IgD-negative memory B cell (primary cell): Measurements from ENCODE around the gene AIF1L. TPM values are rescaled to one million over a fixed set of nuclear protein-coding genes. Genes with fewer than 3 reads are reported as not detected.

Source experiments
- H3K27ac Mint-ChIP-seq, 3 donors: one replicate each; pipeline ENCODE4 v1.8.0; 2020 to 2022; ENCODE audit warnings: mild to moderate bottlenecking in 3 of 3, mixed read lengths in 3 of 3, moderate library complexity in 1 of 3
- H3K27me3 Mint-ChIP-seq: one replicate; pipeline ENCODE4 v1.8.0; 2021; ENCODE audit warnings: mixed read lengths
- H3K36me3 Mint-ChIP-seq: one replicate; pipeline ENCODE4 v1.8.0; 2020; ENCODE audit warnings: mild to moderate bottlenecking, mixed read lengths
- H3K4me1 Mint-ChIP-seq, 3 donors: one replicate each; pipeline ENCODE4 v1.8.0; 2020 to 2022; ENCODE audit warnings: mixed read lengths in 3 of 3, mild to moderate bottlenecking in 1 of 3
- H3K4me3 Mint-ChIP-seq, 4 donors: one replicate each; pipeline ENCODE4 v1.8.0; 2020 to 2022; ENCODE audit warnings: mild to moderate bottlenecking in 4 of 4, mixed read lengths in 4 of 4, moderate library complexity in 3 of 4
- H3K9me3 Mint-ChIP-seq, 3 donors: one replicate each; pipeline ENCODE4 v1.8.0; 2020 to 2021; ENCODE audit warnings: mixed read lengths in 3 of 3, mild to moderate bottlenecking in 1 of 3
- polyA plus RNA-seq: library from polyadenylated mRNA; unstranded; fragments of 300-500 nt; fragmentation: Illumina TruSeq; gene quantifications from one replicate; pipeline ENCODE4 v1.2.3, GENCODE V29; 2021

Gene AIF1L
- polyA plus RNA-seq: not detected

- Mint-ChIP-seq H3K9me3 (no peaks in the 10 kb centered on the region), H3K4me3 (peak within 1 kb of the TSS in 3 of 4 donors; percentile 70 to 85 (median 85)), H3K27me3 (peaks cover 28% of the 10 kb centered on the region), H3K4me1 (peaks cover 3 to 5% (median 5%) of the 10 kb centered on the region in 3 donors), H3K27ac (peak within 1 kb of the TSS in 1 of 3 donors; percentile 76), H3K36me3 (peaks cover 1% of the 10 kb centered on the region)
These were observed at the start of gene AIF1L for GRCh38 chr9:131096269-131097125. TSS of gene AIF1L (plus strand) at chr9:131096531. CDS start at chr9:131096630, 99 bp downstream.

DNA sequence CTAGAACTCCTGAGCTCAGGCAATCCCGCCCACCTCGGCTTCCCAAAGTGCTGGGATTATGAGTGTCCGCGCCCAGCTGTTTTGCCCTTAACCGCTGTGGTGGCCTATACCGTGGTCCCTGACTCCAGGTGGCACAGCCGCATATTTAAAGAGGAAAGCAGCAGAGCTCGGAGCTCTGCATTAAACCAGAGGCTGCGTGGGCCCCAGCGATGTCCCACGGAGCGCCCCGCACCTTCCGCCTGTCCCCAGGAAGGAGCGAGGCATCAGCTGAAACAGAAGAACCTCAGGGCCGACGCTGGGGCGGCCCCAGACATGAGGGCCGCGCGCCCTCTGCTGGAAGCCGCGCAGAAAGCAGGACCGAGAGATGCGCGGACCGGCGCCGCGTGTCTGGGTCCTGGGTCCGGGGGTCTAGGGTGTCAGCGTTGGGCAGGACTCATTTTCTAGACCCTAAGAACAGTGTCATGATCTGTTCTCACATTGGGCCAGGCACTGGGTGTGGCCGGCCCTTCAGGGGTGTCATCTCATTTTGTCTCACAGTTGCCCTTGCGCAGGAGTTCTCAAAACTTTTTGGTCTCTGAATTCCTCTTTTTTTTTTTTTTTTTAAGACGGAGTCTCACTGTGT is 49.6 kb upstream of the AIF1L start:
- H3K27ac Mint-ChIP-seq: peak overlapping the region in 1 of 3 donors; percentile 23
- H3K9me3 Mint-ChIP-seq: no peaks in the 10 kb centered on the region
- H3K4me3 Mint-ChIP-seq: peak overlapping the region in 2 of 4 donors; percentile 39 to 43
- peaks cover 0 to 8% (median 5%) of the 10 kb centered on the region in 3 donors for H3K4me1 Mint-ChIP-seq
- H3K27me3 Mint-ChIP-seq: peaks cover 2% of the 10 kb centered on the region
- no peaks in the 10 kb centered on the region for H3K36me3 Mint-ChIP-seq

DNA sequence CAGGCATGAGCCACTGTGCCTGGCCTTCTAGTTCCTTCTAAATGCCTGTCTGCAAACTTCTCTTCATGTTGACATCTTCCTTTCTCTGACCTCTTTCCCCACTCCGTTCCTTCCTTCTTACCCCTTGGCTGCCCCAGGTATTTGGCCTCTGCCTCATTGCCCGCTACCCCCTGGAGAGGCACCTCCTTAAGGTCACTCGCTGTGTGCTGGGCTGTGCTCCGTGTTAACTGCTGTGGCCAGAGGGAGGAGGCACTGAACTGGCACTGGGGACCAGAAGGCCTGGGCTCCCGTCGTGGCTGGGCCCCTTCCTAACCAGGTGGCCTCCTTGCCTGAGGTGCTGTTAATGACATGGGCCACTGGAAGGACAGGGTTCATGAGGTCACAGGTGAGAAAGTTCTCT is 48.0 kb upstream of the AIF1L start:
- Mint-ChIP-seq H3K36me3 (no peaks in the 10 kb centered on the region), H3K27ac (no peak overlapping the region), H3K4me1 (peaks cover 0 to 8% (median 5%) of the 10 kb centered on the region in 3 donors), H3K4me3 (no peak overlapping the region), H3K27me3 (peaks cover 2% of the 10 kb centered on the region), H3K9me3 (no peaks in the 10 kb centered on the region)

GRCh38 chr9:131048820-131049219 is 47.5 kb upstream of the AIF1L start:
- Mint-ChIP-seq H3K4me3 (peak overlapping the region in 1 of 4 donors; percentile 32), H3K36me3 (no peaks in the 10 kb centered on the region), H3K27ac (no peak overlapping the region), H3K4me1 (peaks cover 0 to 8% (median 5%) of the 10 kb centered on the region in 3 donors), H3K9me3 (no peaks in the 10 kb centered on the region), H3K27me3 (peaks cover 2% of the 10 kb centered on the region)

DNA sequence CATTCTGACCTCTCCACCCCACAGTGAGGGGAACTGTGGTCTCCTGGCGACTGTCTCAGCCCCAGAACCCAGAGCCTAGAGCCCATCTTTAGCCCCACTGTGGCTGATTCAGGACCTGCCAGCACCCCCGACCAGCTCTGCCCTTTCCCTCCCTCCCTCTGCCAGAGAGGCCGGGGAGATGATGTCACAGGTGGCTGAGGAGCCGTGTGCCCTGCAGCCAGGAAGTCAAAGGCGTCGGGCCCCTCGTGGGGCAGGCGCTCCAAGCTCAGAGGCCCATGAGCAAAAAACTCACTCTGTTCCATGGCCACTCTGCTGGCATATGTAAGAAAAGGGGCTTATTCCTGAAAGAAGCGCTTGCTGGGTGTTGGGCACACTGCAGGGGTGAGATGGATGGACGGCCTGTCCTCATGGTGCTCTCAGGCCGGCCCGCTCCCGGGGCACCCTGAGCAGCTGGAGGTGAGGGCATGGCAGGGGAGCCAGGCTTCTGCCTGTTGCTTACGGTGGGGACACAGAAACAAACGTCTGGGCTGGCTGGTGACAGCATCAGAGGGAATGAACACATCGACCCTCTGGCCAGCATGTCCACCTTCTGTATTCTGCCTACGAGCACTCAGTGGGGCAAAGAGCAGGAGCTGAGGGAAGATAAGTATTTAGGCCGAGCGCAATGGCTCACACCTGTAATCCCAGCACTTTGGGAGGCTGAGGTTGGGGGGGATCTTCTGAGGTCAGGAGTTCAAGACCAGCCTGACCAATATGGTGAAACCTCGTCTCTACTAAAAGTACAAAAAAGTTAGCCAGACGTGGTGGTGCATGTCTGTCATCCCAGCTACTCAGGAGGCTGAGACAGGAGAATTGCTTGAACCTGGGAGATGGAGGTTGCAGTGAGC is 46.3 kb upstream of the AIF1L start:
- H3K9me3 Mint-ChIP-seq: peaks cover 0 to 1% (median 0%) of the 10 kb centered on the region in 3 donors
- peaks cover 2% of the 10 kb centered on the region for H3K27me3 Mint-ChIP-seq
- no peak overlapping the region for H3K4me3 Mint-ChIP-seq
- peak overlapping the region in 1 of 3 donors; percentile 31 for H3K27ac Mint-ChIP-seq
- H3K4me1 Mint-ChIP-seq: peaks cover 0 to 5% (median 2%) of the 10 kb centered on the region in 3 donors
- no peaks in the 10 kb centered on the region for H3K36me3 Mint-ChIP-seq

DNA sequence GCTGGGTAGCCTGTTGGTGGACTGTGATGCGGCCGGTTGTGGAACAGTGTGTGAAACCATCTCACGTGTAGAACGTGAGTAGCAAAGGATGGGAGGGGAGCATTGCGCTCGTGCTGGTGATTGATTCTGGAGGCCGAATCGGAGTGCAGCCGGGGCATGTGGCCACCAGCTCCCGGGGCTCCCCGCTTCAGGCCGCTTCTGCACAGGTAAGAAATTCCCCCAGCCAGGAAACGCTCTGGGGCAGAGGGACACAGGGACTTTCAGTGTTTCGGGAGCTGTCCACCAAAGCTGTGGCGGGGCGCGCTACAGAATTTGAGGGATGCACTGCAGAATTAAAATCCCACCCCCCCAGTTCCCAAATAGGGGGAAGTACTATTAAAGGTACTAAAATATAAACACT is 45.5 kb upstream of the AIF1L start:
- H3K4me3 Mint-ChIP-seq: no peak overlapping the region

DNA sequence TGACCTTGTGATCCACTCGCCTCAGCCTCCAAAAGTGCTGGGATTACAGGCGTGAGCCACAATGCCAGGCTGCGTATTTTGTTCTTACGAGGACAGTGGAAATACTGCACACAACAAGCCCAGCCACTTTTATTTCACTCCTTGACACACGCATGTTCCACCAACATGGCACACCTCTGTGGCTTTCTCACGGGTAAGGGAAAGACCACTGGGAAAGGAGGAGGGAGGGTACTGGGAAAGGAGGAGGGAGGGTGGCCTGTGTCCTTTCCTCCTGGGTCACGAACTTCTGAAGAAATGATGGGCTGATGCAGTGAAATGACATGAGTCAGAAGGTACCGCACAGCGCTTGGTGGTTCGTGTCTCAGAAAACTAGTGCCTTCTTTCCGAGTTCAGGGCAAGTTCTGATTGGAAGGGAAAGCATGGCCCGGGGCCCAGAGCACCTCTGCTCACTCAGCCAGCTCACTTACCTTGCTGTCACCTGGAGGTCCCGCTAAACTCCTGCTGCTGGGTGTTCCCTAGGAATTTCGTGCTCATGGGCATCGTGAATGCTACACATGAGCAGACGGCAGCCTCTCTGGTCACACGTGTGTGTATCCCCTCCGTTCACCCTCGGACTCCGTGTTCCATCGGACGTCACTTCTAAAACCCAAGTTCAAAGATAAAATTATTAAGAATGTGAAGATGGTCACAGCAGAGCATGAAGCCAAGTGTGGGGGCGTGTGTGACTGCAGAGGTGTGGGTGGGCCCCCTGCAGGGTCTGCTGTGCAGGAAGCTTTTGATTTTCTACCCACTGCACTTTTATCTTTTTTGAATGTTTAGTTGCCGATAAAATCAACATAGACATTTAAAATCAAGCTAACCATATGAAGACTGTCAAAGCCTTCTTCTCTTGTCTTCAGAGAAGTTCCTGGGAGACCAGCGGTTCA is 44.5 kb upstream of the AIF1L start:
- peaks cover 0 to 2% (median 0%) of the 10 kb centered on the region in 3 donors for H3K9me3 Mint-ChIP-seq
- no peaks in the 10 kb centered on the region for H3K36me3 Mint-ChIP-seq
- no peak overlapping the region for H3K4me3 Mint-ChIP-seq
- H3K4me1 Mint-ChIP-seq: peaks cover 0 to under 1% (median 0%) of the 10 kb centered on the region in 3 donors
- no peak overlapping the region for H3K27ac Mint-ChIP-seq
- H3K27me3 Mint-ChIP-seq: peaks cover 2% of the 10 kb centered on the region

More for the DNA sequence above, 45.5 kb upstream of the AIF1L start:
- peaks cover 0 to 2% (median 0%) of the 10 kb centered on the region in 3 donors for H3K9me3 Mint-ChIP-seq
- no peak overlapping the region for H3K27ac Mint-ChIP-seq
- H3K36me3 Mint-ChIP-seq: no peaks in the 10 kb centered on the region
- H3K27me3 Mint-ChIP-seq: peaks cover 2% of the 10 kb centered on the region
- H3K4me1 Mint-ChIP-seq: peaks cover 0 to 5% (median 0%) of the 10 kb centered on the region in 3 donors

DNA sequence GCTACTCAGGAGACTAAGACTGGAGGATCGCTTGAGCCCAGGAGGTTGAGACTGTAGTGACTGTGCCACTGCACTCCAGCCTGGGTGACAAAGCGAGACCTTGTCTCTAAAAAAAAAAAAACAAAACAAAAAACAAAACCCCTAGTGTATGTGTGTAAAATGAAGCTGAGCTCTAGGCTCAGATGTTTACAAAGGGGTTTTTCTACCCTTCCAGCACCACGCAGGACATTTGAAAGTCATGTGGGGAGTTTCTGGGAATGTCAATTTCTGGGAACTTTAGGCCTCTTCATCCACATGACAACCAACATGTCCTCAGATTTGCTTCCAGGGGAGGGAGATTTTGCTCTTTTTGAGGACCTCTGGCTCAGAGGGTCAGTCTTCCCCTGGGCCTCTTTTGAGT is 42.4 kb upstream of the AIF1L start:
- H3K36me3 Mint-ChIP-seq: no peaks in the 10 kb centered on the region
- H3K4me3 Mint-ChIP-seq: no peak overlapping the region
- no peak overlapping the region for H3K27ac Mint-ChIP-seq
- H3K4me1 Mint-ChIP-seq: no peaks in the 10 kb centered on the region
- peaks cover 0 to 2% (median 0%) of the 10 kb centered on the region in 3 donors for H3K9me3 Mint-ChIP-seq
- H3K27me3 Mint-ChIP-seq: peaks cover 2% of the 10 kb centered on the region

- H3K9me3 Mint-ChIP-seq: peaks cover 0 to 2% (median 0%) of the 10 kb centered on the region in 3 donors
- H3K4me1 Mint-ChIP-seq: no peaks in the 10 kb centered on the region
- H3K27ac Mint-ChIP-seq: no peak overlapping the region
- H3K36me3 Mint-ChIP-seq: no peaks in the 10 kb centered on the region
- H3K4me3 Mint-ChIP-seq: no peak overlapping the region
- no peaks in the 10 kb centered on the region for H3K27me3 Mint-ChIP-seq
These were observed 39.4 kb upstream of the AIF1L start for GRCh38 chr9:131056781-131057506.

GRCh38 chr9:131060900-131061630 is 35.3 kb upstream of the AIF1L start:
- Mint-ChIP-seq H3K27ac (no peak overlapping the region), H3K4me1 (no peaks in the 10 kb centered on the region), H3K36me3 (no peaks in the 10 kb centered on the region), H3K27me3 (peaks cover 1% of the 10 kb centered on the region), H3K4me3 (no peak overlapping the region), H3K9me3 (peaks cover 0 to 3% (median 2%) of the 10 kb centered on the region in 3 donors)

DNA sequence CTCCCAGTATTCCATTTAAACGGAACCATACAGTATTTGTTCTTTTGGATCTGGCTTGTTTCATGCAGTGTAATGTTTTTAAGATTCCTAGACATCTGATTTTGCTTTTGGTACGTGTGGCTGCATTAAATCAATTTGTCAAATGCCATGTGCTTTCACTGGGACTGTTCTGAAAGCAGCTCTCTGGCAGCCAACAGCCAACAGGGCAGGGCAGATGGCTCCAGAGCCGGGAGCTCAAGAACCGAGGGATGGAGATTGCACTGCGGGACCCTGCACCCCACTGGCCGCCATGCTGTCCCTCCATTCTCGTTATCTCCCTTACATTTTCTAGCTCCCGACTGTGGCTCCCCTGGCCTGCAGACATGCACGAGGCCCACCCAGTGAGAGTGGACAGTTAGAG is 33.4 kb upstream of the AIF1L start:
- H3K4me3 Mint-ChIP-seq: no peak overlapping the region
- H3K9me3 Mint-ChIP-seq: peaks cover 0 to 3% (median 2%) of the 10 kb centered on the region in 3 donors
- H3K36me3 Mint-ChIP-seq: no peaks in the 10 kb centered on the region
- H3K27ac Mint-ChIP-seq: peak overlapping the region in 1 of 3 donors; percentile 80
- no peaks in the 10 kb centered on the region for H3K4me1 Mint-ChIP-seq
- H3K27me3 Mint-ChIP-seq: peaks cover 1% of the 10 kb centered on the region

DNA sequence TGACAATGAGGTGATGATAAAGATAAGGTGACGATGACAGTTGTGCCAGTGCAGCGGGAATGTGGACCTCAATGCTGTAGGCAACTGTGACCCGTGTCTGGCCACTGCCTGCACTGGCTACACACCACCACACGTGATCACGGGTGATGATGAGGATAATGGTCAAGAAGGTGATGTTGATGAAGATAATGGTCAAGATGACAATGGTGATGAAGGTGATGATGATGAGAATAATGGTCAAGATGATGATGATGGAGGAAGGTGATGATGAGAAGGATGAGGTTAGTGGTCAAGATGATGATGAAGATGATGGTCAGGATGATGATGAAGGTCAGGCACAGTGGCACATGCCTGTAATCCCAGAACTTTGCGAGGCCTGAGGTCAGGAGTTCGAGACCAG is 30.7 kb upstream of the AIF1L start:
- H3K4me1 Mint-ChIP-seq: no peaks in the 10 kb centered on the region
- peaks cover 1% of the 10 kb centered on the region for H3K27me3 Mint-ChIP-seq
- H3K27ac Mint-ChIP-seq: no peak overlapping the region
- no peaks in the 10 kb centered on the region for H3K36me3 Mint-ChIP-seq
- H3K4me3 Mint-ChIP-seq: no peak overlapping the region
- peaks cover 0 to 3% (median 2%) of the 10 kb centered on the region in 3 donors for H3K9me3 Mint-ChIP-seq

GRCh38 chr9:131067625-131068024 is 28.7 kb upstream of the AIF1L start:
- H3K27ac Mint-ChIP-seq: no peak overlapping the region
- H3K27me3 Mint-ChIP-seq: peaks cover 1% of the 10 kb centered on the region
- H3K4me1 Mint-ChIP-seq: no peaks in the 10 kb centered on the region
- peaks cover 0 to 3% (median 2%) of the 10 kb centered on the region in 3 donors for H3K9me3 Mint-ChIP-seq
- H3K4me3 Mint-ChIP-seq: no peak overlapping the region
- no peaks in the 10 kb centered on the region for H3K36me3 Mint-ChIP-seq
